B cell (primary cell): ENCODE results near the gene APOB. TPM values are rescaled to one million over a fixed set of nuclear protein-coding genes. Genes with fewer than 3 reads are reported as not detected.

ENCODE experiments used
- ATAC-seq: fragments of 200-7000 bp; cut with Tn5 transposase; one replicate; pipeline ENCODE4 v1.10.0; 2021; ENCODE audit warnings: low read depth, mild to moderate bottlenecking, moderate number of reproducible peaks, moderate library complexity
- CTCF ChIA-PET: fragments of 350-600 bp; sonication (Branson Sonifier 250); formaldehyde crosslinking; loops from one replicate; lab custom pipeline; 2021; ENCODE audit warnings: antibody characterized with exemption, inconsistent platforms; lab: Charles Lee
- POLR2A ChIA-PET: fragments of 350-600 bp; sonication (Branson Sonifier 250); formaldehyde crosslinking; loops from one replicate; lab custom pipeline; 2021; ENCODE audit warnings: antibody characterized with exemption; lab: Charles Lee
- DNase-seq: peaks from one replicate; pipeline ENCODE4 v3.0.0; 2013
- H2AFZ ChIP-seq: 2 replicates; pipeline ENCODE4 v1.6.1; 2012; ENCODE audit warnings: mild to moderate bottlenecking, low read depth, low read length; ENCODE audit not compliant: insufficient read depth, poor library complexity, severe bottlenecking
- H3K27ac ChIP-seq, 2 donors: 1 replicate in 1 of 2; 2 replicates in 1 of 2; pipeline ENCODE4 v1.5.1; 2012 to 2013; ENCODE audit warnings: low read length in 2 of 2, mild to moderate bottlenecking in 2 of 2, moderate library complexity in 1 of 2
- H3K27me3 ChIP-seq, 4 experiments: fragments of 200-600 bp in 1 of 4; sonication (generic) in 1 of 4; replicated peaks in 1 of 4; 1 replicate in 2 of 4; 2 replicates in 2 of 4; pipeline versions ENCODE4 v1.6.1 to v1.7.0; 2013 to 2016; ENCODE audit warnings: low read length in 3 of 4, mild to moderate bottlenecking in 2 of 4, mixed read lengths in 1 of 4, moderate library complexity in 1 of 4; ENCODE audit not compliant: insufficient read depth in 4 of 4, control insufficient read depth in 3 of 4; ENCODE audit errors: control extremely low read depth in 1 of 4
- H3K36me3 ChIP-seq, 2 experiments: replicated peaks in 1 of 2; 1 replicate in 1 of 2; 2 replicates in 1 of 2; pipeline versions ENCODE4 v1.6.1 to v1.7.1; 2013; ENCODE audit warnings: low read length in 1 of 2; ENCODE audit not compliant: insufficient read depth in 2 of 2, control insufficient read depth in 1 of 2; ENCODE audit errors: control extremely low read depth in 1 of 2, extremely low read depth in 1 of 2
- H3K4me1 ChIP-seq, 2 donors: fragments of 200-600 bp in 1 of 2; sonication (generic) in 1 of 2; 1 replicate in 1 of 2; 2 replicates in 1 of 2; pipeline versions ENCODE4 v1.5.1 to v1.6.1; 2013 to 2017; ENCODE audit warnings: low read length in 2 of 2; ENCODE audit not compliant: control insufficient read depth in 2 of 2, insufficient read depth in 2 of 2
- H3K4me2 ChIP-seq: replicated peaks from 2 replicates; pipeline ENCODE3; 2012; ENCODE audit warnings: mild to moderate bottlenecking, low read depth, low read length; ENCODE audit not compliant: poor library complexity, severe bottlenecking
- H3K4me3 ChIP-seq, 5 experiments: fragments of 200-600 bp in 1 of 5; sonication (generic) in 1 of 5; 1 replicate in 3 of 5; 2 replicates in 2 of 5; pipeline versions ENCODE4 v1.5.1 to v1.7.0; 2011 to 2016; ENCODE audit warnings: low read length in 4 of 5, mild to moderate bottlenecking in 4 of 5, low read depth in 2 of 5, control low read depth in 1 of 5, moderate library complexity in 1 of 5; ENCODE audit not compliant: insufficient read depth in 1 of 5; ENCODE audit errors: control extremely low read depth in 1 of 5, extremely low read depth in 1 of 5
- H3K79me2 ChIP-seq: fragments of 200-600 bp; sonication (generic); one replicate; pipeline ENCODE4 v1.6.0; 2016; ENCODE audit warnings: low read length; ENCODE audit not compliant: control insufficient read depth, insufficient read depth
- H3K9ac ChIP-seq: fragments of 200-600 bp; sonication (generic); 2 replicates; pipeline ENCODE4 v1.6.1; 2017; ENCODE audit warnings: mild to moderate bottlenecking, low read length, moderate library complexity
- H3K9me3 ChIP-seq, 3 donors: one replicate each; pipeline versions ENCODE4 v1.6.1 to v1.7.1; 2013; ENCODE audit warnings: low read length in 2 of 3; ENCODE audit not compliant: control insufficient read depth in 2 of 3, insufficient read depth in 1 of 3; ENCODE audit errors: control extremely low read depth in 1 of 3
- H4K20me1 ChIP-seq: 2 replicates; pipeline ENCODE4 v1.6.0; 2012; ENCODE audit warnings: mild to moderate bottlenecking, low read length; ENCODE audit not compliant: insufficient read depth, control insufficient read depth, poor library complexity, severe bottlenecking
- H3K27ac Mint-ChIP-seq: one replicate; pipeline ENCODE4 v1.8.0; 2021; ENCODE audit warnings: mixed read lengths
- H3K27me3 Mint-ChIP-seq: one replicate; pipeline ENCODE4 v1.8.0; 2021; ENCODE audit warnings: mixed read lengths
- H3K4me1 Mint-ChIP-seq: one replicate; pipeline ENCODE4 v1.8.0; 2021; ENCODE audit warnings: mixed read lengths
- H3K4me3 Mint-ChIP-seq: one replicate; pipeline ENCODE4 v1.8.0; 2021; ENCODE audit warnings: mixed read lengths
- H3K9me3 Mint-ChIP-seq: one replicate; pipeline ENCODE4 v1.8.0; 2022; ENCODE audit warnings: mixed read lengths; ENCODE audit not compliant: insufficient read depth
- CTCF ChIP-seq: fragments of 200-600 bp; IDR thresholded peaks from one replicate; pipeline ENCODE4 v1.8.0; 2022; ENCODE audit warnings: antibody characterized with exemption, mild to moderate bottlenecking
- EZH2 ChIP-seq: IDR thresholded peaks from 2 replicates; pipeline ENCODE4 v1.6.1; 2012; ENCODE audit warnings: borderline replicate concordance, low read depth, mild to moderate bottlenecking, moderate library complexity, low read length; ENCODE audit not compliant: insufficient read depth, poor library complexity, severe bottlenecking
- WGBS: methylation state at CpG from one replicate; pipeline ENCODE4 v1.1.5; 2013; ENCODE audit warnings: missing lambda C conversion rate; ENCODE audit not compliant: insufficient coverage; 5-methylcytosine and 5-hydroxymethylcytosine counted together
- intact Hi-C: fragments of 100-400 bp; cut with micrococcal nuclease; formaldehyde crosslinking; loops from one replicate; pipeline ENCODE4 v1.10.0; 2022
- polyA plus RNA-seq: library from polyadenylated mRNA; depleted of rRNA; stranded (reverse); fragments of >200 nt; gene quantifications from 2 replicates; pipeline ENCODE4 v1.2.3, GENCODE V29; 2012
- total RNA-seq, 2 donors: library from RNA; stranded (reverse); fragments of 120-200 nt in 1 of 2; gene quantifications; 1 replicate in 1 of 2; 2 replicates in 1 of 2; pipeline versions ENCODE4 v1.2.3 to v1.2.4, GENCODE V29; 2013 to 2022

APOB gene
- total and polyA plus RNA-seq, 2 donors (not counting 1 experiment from before 2014, with no cell fraction given), result not detected

- TF ChIP-seq CTCF (no peak), EZH2 (no peak)
- Histone ChIP-seq H3K4me2 (no peak overlapping the region), H3K4me3 (no peak overlapping the region), H3K9ac (no peak overlapping the region), H3K27me3 (peaks cover 0 to 5% (median 0%) of the 10 kb centered on the region in 4 experiments), H3K27ac (no peak overlapping the region), H3K4me1 (no peaks in the 10 kb centered on the region), H3K36me3 (no peaks in the 10 kb centered on the region), H3K79me2 (no peaks in the 10 kb centered on the region), H4K20me1 (no peaks in the 10 kb centered on the region), H3K9me3 (no peaks in the 10 kb centered on the region), H2AFZ (no peak overlapping the region)
- 92% methylated on average over 2 of the region's 4 CpGs for WGBS
- Mint-ChIP-seq H3K4me1 (no peaks in the 10 kb centered on the region), H3K9me3 (no peaks in the 10 kb centered on the region), H3K4me3 (no peak overlapping the region), H3K27ac (no peak overlapping the region), H3K27me3 (peaks cover 10% of the 10 kb centered on the region)
- ChIA-PET CTCF (no interaction called here), POLR2A (no interaction called here)
- intact Hi-C loops, result no loop called here
- DNase-seq (no peak), ATAC-seq (no peak)
Observed at GRCh38 chr2:21001225-21001946, 42.5 kb downstream of the APOB start.

GRCh38 chr2:20999906-21000645, 43.8 kb downstream of the APOB start:
- Mint-ChIP-seq H3K9me3 (no peaks in the 10 kb centered on the region), H3K27me3 (peaks cover 10% of the 10 kb centered on the region), H3K4me3 (no peak overlapping the region), H3K4me1 (no peaks in the 10 kb centered on the region), H3K27ac (no peak overlapping the region)
- H3K9ac ChIP-seq, result no peak overlapping the region
- H3K4me2 ChIP-seq, result no peak overlapping the region
- H3K27me3 ChIP-seq, result peaks cover 0 to 5% (median 0%) of the 10 kb centered on the region in 4 experiments
- no peaks in the 10 kb centered on the region for H3K9me3 ChIP-seq
- intact Hi-C loops, result no loop called here
- no peak for DNase-seq
- H3K4me3 ChIP-seq, result no peak overlapping the region
- no peak for ATAC-seq
- H3K27ac ChIP-seq, result no peak overlapping the region
- TF ChIP-seq EZH2 (no peak), CTCF (no peak)
- ChIA-PET POLR2A (no interaction called here), CTCF (no interaction called here)
- H4K20me1 ChIP-seq, result no peaks in the 10 kb centered on the region
- no peaks in the 10 kb centered on the region for H3K4me1 ChIP-seq
- no peaks in the 10 kb centered on the region for H3K79me2 ChIP-seq
- H3K36me3 ChIP-seq, result no peaks in the 10 kb centered on the region
- no peak overlapping the region for H2AFZ ChIP-seq
- 100% methylated on average over 1 of the region's 4 CpGs for WGBS
